PC-3 (cell line): ENCODE data around the gene SAFB2. TPM values are rescaled to one million over a fixed set of nuclear protein-coding genes. Genes with fewer than 3 reads are reported as not detected.

Source experiments
- ATAC-seq: fragments of 200-7000 bp; cut with Tn5 transposase; 2 replicates; pipeline ENCODE4 v1.9.1; 2020; ENCODE audit warnings: mild to moderate bottlenecking, moderate library complexity
- BruUV-seq: library from RNA; stranded (reverse); fragments of 400-500 nt; replicated peaks from 2 replicates; lab custom pipeline; 2021; lab: Mats Ljungman, UMichigan
- CTCF ChIA-PET: fragments of 300-600 bp; sonication (Branson Sonifier 250); formaldehyde crosslinking; loops from one replicate; lab custom pipeline; 2022; ENCODE audit warnings: antibody characterized with exemption; lab: Charles Lee
- POLR2A ChIA-PET: fragments of 300-600 bp; sonication (Branson Sonifier 250); formaldehyde crosslinking; loops from one replicate; lab custom pipeline; 2022; ENCODE audit warnings: antibody characterized with exemption; ENCODE audit not compliant: unreplicated experiment; lab: Charles Lee
- DNase-seq: peaks from one replicate; pipeline ENCODE4 v3.0.0-alpha.2; 2015
- H2AFZ ChIP-seq: fragments of 300-600 bp; sonication (generic); 2 replicates; pipeline ENCODE4 v1.6.0; 2016; ENCODE audit warnings: antibody characterized with exemption, low read length
- H3F3A ChIP-seq: fragments of 300-600 bp; sonication (generic); one replicate; pipeline ENCODE4 v1.6.0; 2017; ENCODE audit warnings: antibody characterized with exemption, low read length, control low read depth, mild to moderate bottlenecking; ENCODE audit not compliant: unreplicated experiment
- H3K27ac ChIP-seq: fragments of 300-600 bp; sonication (generic); 2 replicates; pipeline ENCODE4 v1.5.1; 2016; ENCODE audit warnings: mild to moderate bottlenecking, low read length
- H3K27me3 ChIP-seq: fragments of 300-600 bp; sonication (generic); 2 replicates; pipeline ENCODE4 v1.6.1; 2016; ENCODE audit warnings: low read length, mixed read lengths
- H3K36me3 ChIP-seq: fragments of 300-600 bp; sonication (generic); 2 replicates; pipeline ENCODE4 v1.6.1; 2016; ENCODE audit warnings: low read depth, mixed run types, low read length, mixed read lengths
- H3K4me1 ChIP-seq: fragments of 300-600 bp; sonication (generic); 2 replicates; pipeline ENCODE4 v1.5.1; 2016; ENCODE audit warnings: low read length; ENCODE audit not compliant: insufficient read depth
- H3K4me2 ChIP-seq: fragments of 300-600 bp; sonication (generic); 2 replicates; pipeline ENCODE4 v1.6.0; 2016; ENCODE audit warnings: low read length
- H3K4me3 ChIP-seq: fragments of 300-600 bp; sonication (generic); 2 replicates; pipeline ENCODE4 v1.5.1; 2016; ENCODE audit warnings: mild to moderate bottlenecking, low read length, mixed read lengths
- H3K79me2 ChIP-seq: fragments of 300-600 bp; sonication (generic); 2 replicates; pipeline ENCODE4 v1.6.1; 2017; ENCODE audit warnings: low read length, mixed read lengths
- H3K9ac ChIP-seq: fragments of 300-600 bp; sonication (generic); 2 replicates; pipeline ENCODE4 v1.6.0; 2016; ENCODE audit warnings: mild to moderate bottlenecking, low read length
- H3K9me2 ChIP-seq: fragments of 300-600 bp; sonication (generic); replicated peaks from 2 replicates; pipeline ENCODE4 v1.6.1; 2016; ENCODE audit warnings: mixed run types, low read length, mixed read lengths
- H3K9me3 ChIP-seq: fragments of 300-600 bp; sonication (generic); 2 replicates; pipeline ENCODE4 v1.6.1; 2016; ENCODE audit warnings: low read length, mixed read lengths
- H4K20me1 ChIP-seq: fragments of 300-600 bp; sonication (generic); 2 replicates; pipeline ENCODE4 v1.6.1; 2016; ENCODE audit warnings: low read length, mixed read lengths
- CTCF ChIP-seq: fragments of 300-600 bp; sonication (generic); conservative IDR thresholded peaks from 2 replicates; pipeline ENCODE4 v1.5.1; 2017; ENCODE audit warnings: antibody characterized with exemption, low read depth, mild to moderate bottlenecking, low read length
- EZH2 ChIP-seq: fragments of 300-600 bp; sonication (generic); IDR thresholded peaks from one replicate; pipeline ENCODE4 v1.6.1; 2017; ENCODE audit warnings: antibody characterized with exemption, mild to moderate bottlenecking, low read length; ENCODE audit not compliant: unreplicated experiment
- EZH2phosphoT487 ChIP-seq: fragments of 300-600 bp; sonication (generic); IDR thresholded peaks from 2 replicates; pipeline ENCODE4 v1.6.1; 2018; ENCODE audit warnings: mild to moderate bottlenecking, antibody characterized with exemption, low read length, borderline replicate concordance
- intact Hi-C: fragments of 100-400 bp; cut with micrococcal nuclease; formaldehyde crosslinking; loops from 2 replicates; pipeline ENCODE4 v1.9.0; 2023
- total RNA-seq: library from RNA; depleted of rRNA; stranded (reverse); fragments of >200 nt; gene quantifications from 2 replicates; pipeline ENCODE4 v1.2.3, GENCODE V29; 2014

Gene SAFB2
- total RNA-seq, 1 experiment from 2014 or later = 77.5 TPM

- CTCF ChIA-PET = interaction anchor here (0.6 kb wide), 1 partner anchor 1506 kb away, joined by 5 read pairs; the partner anchor contains the start of gene ZBTB7A
- H3K4me3 ChIP-seq = no peak overlapping the region
- no peak overlapping the region for H2AFZ ChIP-seq
- no peak for TF ChIP-seq CTCF
- TF ChIP-seq EZH2phosphoT487 = no peak
- TF ChIP-seq EZH2 = no peak
- peak; percentile 57 for ATAC-seq
- no TSS peak for BruUV-seq
- DNase-seq = peak; percentile 53
- no peaks in the 10 kb centered on the region for H3K9me3 ChIP-seq
- H3K27ac ChIP-seq = peak overlapping the region; percentile 0; the same call in 1 of the 2 replicates
- no peaks in the 10 kb centered on the region for H3F3A ChIP-seq
- H4K20me1 ChIP-seq = no peaks in the 10 kb centered on the region
- peaks cover 3% of the 10 kb centered on the region; the same call in 1 of the 2 replicates for H3K27me3 ChIP-seq
- H3K9ac ChIP-seq = no peak overlapping the region
- intact Hi-C loops = loop anchor here (10.0 kb wide), 1 partner anchor 198 kb away; no protein-coding TSS in a partner anchor
- POLR2A ChIA-PET = no interaction called here
- H3K36me3 ChIP-seq = no peaks in the 10 kb centered on the region
- no peak overlapping the region for H3K4me2 ChIP-seq
- no peaks in the 10 kb centered on the region for H3K9me2 ChIP-seq
- H3K79me2 ChIP-seq = no peaks in the 10 kb centered on the region
- peaks cover 13% of the 10 kb centered on the region for H3K4me1 ChIP-seq
These were observed 49.9 kb downstream of the SAFB2 start for GRCh38 chr19:5572556-5573286.

- peaks cover 10% of the 10 kb centered on the region for H3K4me1 ChIP-seq
- CTCF ChIA-PET = no interaction called here
- H3K79me2 ChIP-seq = no peaks in the 10 kb centered on the region
- TF ChIP-seq EZH2phosphoT487 (no peak), CTCF (no peak), EZH2 (no peak)
- H3K27ac ChIP-seq = no peak overlapping the region
- H2AFZ ChIP-seq = no peak overlapping the region
- no peaks in the 10 kb centered on the region for H4K20me1 ChIP-seq
- POLR2A ChIA-PET = interaction anchor here (0.6 kb wide), 1 partner anchor 16 kb away, joined by 9 read pairs; no protein-coding TSS in a partner anchor
- H3K9me3 ChIP-seq = no peaks in the 10 kb centered on the region
- no TSS peak for BruUV-seq
- H3K27me3 ChIP-seq = peaks cover 11% of the 10 kb centered on the region
- no peak overlapping the region for H3K9ac ChIP-seq
- no peaks in the 10 kb centered on the region for H3F3A ChIP-seq
- ATAC-seq (no peak), DNase-seq (no peak)
- intact Hi-C loops = loop anchor here (10.0 kb wide), 1 partner anchor 197 kb away; no protein-coding TSS in a partner anchor
- H3K4me3 ChIP-seq = no peak overlapping the region
- no peak overlapping the region for H3K4me2 ChIP-seq
- H3K36me3 ChIP-seq = no peaks in the 10 kb centered on the region
- no peaks in the 10 kb centered on the region for H3K9me2 ChIP-seq
These were observed 50.8 kb downstream of the SAFB2 start for GRCh38 chr19:5571777-5572176.

GRCh38 chr19:5567970-5568407, 54.6 kb downstream of the SAFB2 start:
- no peaks in the 10 kb centered on the region for H3K9me2 ChIP-seq
- H3K4me2 ChIP-seq = no peak overlapping the region

More at GRCh38 chr19:5567970-5568407, 54.6 kb downstream of the SAFB2 start:
- ChIA-PET POLR2A (no interaction called here), CTCF (no interaction called here)
- TF ChIP-seq EZH2 = no peak
- TF ChIP-seq CTCF = no peak
- no peak for TF ChIP-seq EZH2phosphoT487
- H3K4me3 ChIP-seq = no peak overlapping the region
- intact Hi-C loops = no loop called here
- DNase-seq (no peak), ATAC-seq (peak; percentile 50)
- H3K27me3 ChIP-seq = peaks cover 21% of the 10 kb centered on the region
- H3F3A ChIP-seq = no peaks in the 10 kb centered on the region
- no peak overlapping the region for H3K27ac ChIP-seq
- H3K36me3 ChIP-seq = no peaks in the 10 kb centered on the region
- H3K9ac ChIP-seq = no peak overlapping the region
- H2AFZ ChIP-seq = no peak overlapping the region
- peaks cover 9% of the 10 kb centered on the region for H3K4me1 ChIP-seq
- no peaks in the 10 kb centered on the region for H3K79me2 ChIP-seq
- H3K9me3 ChIP-seq = no peaks in the 10 kb centered on the region
- no peaks in the 10 kb centered on the region for H4K20me1 ChIP-seq
- no TSS peak for BruUV-seq
